SHP77 (cell line): ENCODE measurements around the gene HYDIN.
A peak's percentile ranks its signal among the peaks of the same experiment; 100 is the strongest.
"Not testable (repeated sequence)": the region's sequence is repeated elsewhere in the genome, so short reads cannot be mapped to it uniquely, and the experiment has no call there.

ENCODE experiments used
- DNase-seq, 2 experiments: peaks; one replicate each; lab custom pipeline; 2025; lab: John Stamatoyannopoulos, UW

HYDIN gene

GRCh38 chr16:71105881-71106280, 124.6 kb downstream of the HYDIN start:
- not testable (repeated sequence) for DNase-seq

GRCh38 chr16:71083573-71083972, 146.9 kb downstream of the HYDIN start:
- DNase-seq: not testable (repeated sequence)

GRCh38 chr16:71080777-71081176, 149.7 kb downstream of the HYDIN start:
- not testable (repeated sequence) for DNase-seq

- not testable (repeated sequence) for DNase-seq
Measured at GRCh38 chr16:71080262-71080661, 150.3 kb downstream of the HYDIN start.

GRCh38 chr16:71070651-71071050, 159.9 kb downstream of the HYDIN start:
- not testable (repeated sequence) for DNase-seq

- DNase-seq: peak in 1 of 2 experiments; percentile 14
Measured at GRCh38 chr16:71069842-71070241, 160.7 kb downstream of the HYDIN start.

- not testable (repeated sequence) for DNase-seq
Measured at GRCh38 chr16:71053897-71054609, 176.5 kb downstream of the HYDIN start.

- not testable (repeated sequence) for DNase-seq
Measured at GRCh38 chr16:71050307-71050706, 180.2 kb downstream of the HYDIN start.

- not testable (repeated sequence) for DNase-seq
Measured at GRCh38 chr16:71039368-71040111, 191.0 kb downstream of the HYDIN start.

- DNase-seq: not testable (repeated sequence)
Measured at GRCh38 chr16:71038421-71038820, 192.1 kb downstream of the HYDIN start.

GRCh38 chr16:71037987-71038386, 192.5 kb downstream of the HYDIN start:
- DNase-seq: not testable (repeated sequence)

GRCh38 chr16:71028032-71028727, 202.3 kb downstream of the HYDIN start:
- not testable (repeated sequence) for DNase-seq

GRCh38 chr16:71027511-71027910, 203.0 kb downstream of the HYDIN start:
- DNase-seq: not testable (repeated sequence)

GRCh38 chr16:71023851-71024439, 206.6 kb downstream of the HYDIN start:
- DNase-seq: not testable (repeated sequence)

GRCh38 chr16:71021961-71022537, 208.5 kb downstream of the HYDIN start:
- DNase-seq: peak; percentile 25 to 47

- DNase-seq: not testable (repeated sequence)
Measured at GRCh38 chr16:71019067-71019682, 211.3 kb downstream of the HYDIN start.

GRCh38 chr16:71015419-71015818, 215.1 kb downstream of the HYDIN start:
- not testable (repeated sequence) for DNase-seq

GRCh38 chr16:71009440-71010223, 220.9 kb downstream of the HYDIN start:
- DNase-seq: not testable (repeated sequence)

GRCh38 chr16:71006516-71006915, 224.0 kb downstream of the HYDIN start:
- DNase-seq: not testable (repeated sequence)

GRCh38 chr16:70999735-71000134, 230.8 kb downstream of the HYDIN start:
- peak; percentile 41 to 59 for DNase-seq
